Measurements from ENCODE around the gene PRKN.

The PRKN gene

DNA sequence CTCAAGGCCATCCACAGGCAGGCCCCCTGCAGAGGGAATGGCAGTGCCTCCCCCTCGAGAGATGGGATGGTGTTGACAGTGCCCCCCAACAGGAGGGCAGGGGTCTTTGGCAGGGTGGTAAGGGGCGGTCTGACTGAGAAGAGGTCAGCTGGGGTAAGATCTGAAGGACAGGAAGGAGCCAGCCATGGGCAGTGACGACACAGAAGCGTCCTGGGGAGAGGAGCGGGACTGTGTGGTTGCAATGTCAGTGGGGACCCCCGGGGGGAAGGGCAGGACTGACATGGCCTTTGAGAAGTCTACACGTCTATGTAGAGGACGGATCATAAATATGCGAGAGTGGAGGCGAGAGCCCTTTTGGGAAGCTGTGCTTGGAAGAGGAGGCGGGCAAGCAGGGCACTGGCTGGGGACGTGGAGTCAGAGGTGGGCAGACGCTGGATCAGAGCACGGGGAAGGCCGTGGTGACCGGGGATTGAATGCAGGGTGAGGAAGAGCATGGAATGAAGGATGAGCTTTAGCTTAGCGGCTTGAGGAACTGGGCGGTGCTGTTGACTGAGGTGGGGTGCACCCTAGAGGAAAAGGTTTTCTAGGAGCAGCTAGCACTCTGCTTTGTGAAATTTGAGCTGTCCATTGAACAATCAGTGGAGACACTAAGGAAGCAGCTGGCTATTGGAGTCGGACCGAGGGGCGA is 1371.3 kb downstream of the PRKN start:
- Histone ChIP-seq H3K27ac (no peak overlapping the region), H3K27me3 (no peaks in the 10 kb centered on the region), H3K4me3 (no peak overlapping the region), H3K4me1 (no peaks in the 10 kb centered on the region), H3K36me3 (no peaks in the 10 kb centered on the region), H3K9me3 (no peaks in the 10 kb centered on the region)
- TF ChIP-seq, protein P1, sequence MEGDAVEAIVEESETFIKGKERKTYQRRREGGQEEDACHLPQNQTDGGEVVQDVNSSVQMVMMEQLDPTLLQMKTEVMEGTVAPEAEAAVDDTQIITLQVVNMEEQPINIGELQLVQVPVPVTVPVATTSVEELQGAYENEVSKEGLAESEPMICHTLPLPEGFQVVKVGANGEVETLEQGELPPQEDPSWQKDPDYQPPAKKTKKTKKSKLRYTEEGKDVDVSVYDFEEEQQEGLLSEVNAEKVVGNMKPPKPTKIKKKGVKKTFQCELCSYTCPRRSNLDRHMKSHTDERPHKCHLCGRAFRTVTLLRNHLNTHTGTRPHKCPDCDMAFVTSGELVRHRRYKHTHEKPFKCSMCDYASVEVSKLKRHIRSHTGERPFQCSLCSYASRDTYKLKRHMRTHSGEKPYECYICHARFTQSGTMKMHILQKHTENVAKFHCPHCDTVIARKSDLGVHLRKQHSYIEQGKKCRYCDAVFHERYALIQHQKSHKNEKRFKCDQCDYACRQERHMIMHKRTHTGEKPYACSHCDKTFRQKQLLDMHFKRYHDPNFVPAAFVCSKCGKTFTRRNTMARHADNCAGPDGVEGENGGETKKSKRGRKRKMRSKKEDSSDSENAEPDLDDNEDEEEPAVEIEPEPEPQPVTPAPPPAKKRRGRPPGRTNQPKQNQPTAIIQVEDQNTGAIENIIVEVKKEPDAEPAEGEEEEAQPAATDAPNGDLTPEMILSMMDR (IDR thresholded peaks at IDR 0.05) = no peak
- intact Hi-C loops (cut with DNase I; ENCODE audit: low total_unique reads) = no loop called here
- no peak for DNase-seq

DNA sequence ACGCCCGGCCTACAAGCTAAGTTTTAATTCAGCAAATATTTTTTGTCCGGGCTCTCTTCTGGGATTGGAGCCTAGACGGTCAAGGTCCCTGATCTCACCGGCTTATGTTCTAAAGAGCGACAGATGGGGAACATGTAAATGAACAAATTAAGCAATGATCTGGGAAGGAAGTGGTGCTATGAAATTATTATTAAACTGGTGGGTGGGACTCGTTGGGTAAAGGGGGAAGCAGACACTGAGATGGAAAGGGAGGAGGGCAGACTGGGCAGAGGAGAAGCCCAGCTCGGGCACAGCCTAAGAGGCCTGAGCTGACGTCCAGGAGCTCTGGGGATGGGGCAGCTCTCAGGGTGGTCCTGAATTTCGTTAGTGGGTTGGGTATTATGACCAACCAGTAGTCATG is 1371.9 kb downstream of the PRKN start:
- Histone ChIP-seq H3K36me3 (no peaks in the 10 kb centered on the region), H3K4me3 (no peak overlapping the region), H3K27me3 (no peaks in the 10 kb centered on the region), H3K27ac (no peak overlapping the region), H3K9me3 (no peaks in the 10 kb centered on the region), H3K4me1 (no peaks in the 10 kb centered on the region)
- intact Hi-C loops (cut with DNase I; ENCODE audit: low total_unique reads) = no loop called here
- TF ChIP-seq, protein P1 (IDR thresholded peaks at IDR 0.05) = no peak
- DNase-seq = no peak

DNA sequence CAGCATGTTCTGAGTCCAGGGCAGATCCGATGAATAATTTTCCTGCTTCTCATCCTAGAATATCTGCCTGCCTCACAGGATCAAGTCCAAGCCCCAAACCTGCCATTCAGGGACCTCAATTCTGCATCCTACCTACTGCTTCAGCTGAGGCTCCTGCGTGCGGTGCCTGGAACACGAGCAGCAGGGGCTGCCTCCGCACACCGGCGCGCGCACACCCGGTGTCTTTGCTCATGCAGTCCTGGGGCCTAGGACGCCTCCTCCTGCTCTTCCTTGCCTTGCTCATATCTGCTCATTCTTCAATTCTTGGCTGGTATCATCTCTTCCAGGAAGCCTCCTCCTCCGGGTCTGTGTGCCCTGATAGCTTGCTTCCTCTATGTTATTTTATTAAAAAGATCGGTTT is 1372.6 kb downstream of the PRKN start:
- Histone ChIP-seq H3K27ac (no peak overlapping the region), H3K9me3 (no peaks in the 10 kb centered on the region), H3K36me3 (no peaks in the 10 kb centered on the region), H3K4me1 (no peaks in the 10 kb centered on the region), H3K27me3 (no peaks in the 10 kb centered on the region), H3K4me3 (no peak overlapping the region)
- TF ChIP-seq, protein P1 (IDR thresholded peaks at IDR 0.05) = no peak
- DNase-seq = no peak
- intact Hi-C loops (cut with DNase I; ENCODE audit: low total_unique reads) = no loop called here

DNA sequence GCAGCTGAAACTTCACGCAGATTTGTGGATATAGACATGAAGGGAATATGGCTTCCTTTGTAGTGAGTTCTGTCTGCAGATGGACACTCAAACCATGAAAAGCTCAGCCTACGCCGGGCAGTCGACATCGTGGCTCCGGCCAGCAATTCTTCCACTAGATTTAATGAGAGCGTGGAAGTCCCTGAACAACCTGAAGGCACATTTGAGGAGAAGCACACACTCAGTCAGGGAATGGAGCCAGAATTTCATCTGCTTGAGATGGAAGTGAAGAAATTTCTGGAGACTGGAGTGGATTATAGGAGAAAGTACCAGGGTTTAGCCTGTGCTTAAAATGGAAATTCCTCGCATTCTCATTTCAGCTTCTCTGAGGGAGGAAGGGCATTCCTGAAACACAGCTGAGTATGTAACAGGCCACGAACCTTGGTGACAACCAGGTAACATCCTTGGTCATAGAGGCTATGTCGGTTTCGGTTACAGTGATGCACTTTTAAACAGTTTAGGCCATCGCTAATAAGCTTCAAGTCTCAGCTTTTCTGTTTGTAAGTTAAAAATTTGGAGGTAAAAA is 1373.2 kb downstream of the PRKN start:
- intact Hi-C loops (cut with DNase I; ENCODE audit: low total_unique reads) = no loop called here
- Histone ChIP-seq H3K4me1 (no peaks in the 10 kb centered on the region), H3K27ac (no peak overlapping the region), H3K9me3 (no peaks in the 10 kb centered on the region), H3K27me3 (no peaks in the 10 kb centered on the region), H3K36me3 (no peaks in the 10 kb centered on the region), H3K4me3 (no peak overlapping the region)
- TF ChIP-seq, protein P1 (IDR thresholded peaks at IDR 0.05) = no peak
- no peak for DNase-seq

DNA sequence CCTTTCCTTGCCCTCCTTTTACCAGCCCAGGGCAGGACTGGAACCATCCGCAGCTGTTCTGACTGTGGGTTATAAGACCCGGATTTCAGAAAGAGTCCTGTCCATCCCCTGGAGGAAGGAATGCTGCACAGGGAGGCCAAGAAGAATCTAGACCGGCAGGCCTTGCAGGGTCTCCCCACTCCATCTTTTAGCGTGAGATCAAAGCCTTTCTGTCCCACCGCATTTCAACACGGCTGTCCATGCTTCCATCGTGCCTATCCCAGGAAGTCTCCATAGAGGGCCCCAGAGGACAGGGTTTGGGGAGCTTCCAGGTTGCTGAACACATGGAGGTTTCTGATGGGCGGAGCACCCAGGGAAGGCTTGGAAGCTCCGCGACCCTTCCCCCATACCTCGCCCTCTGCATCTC is 1374.4 kb downstream of the PRKN start:
- no peak overlapping the region for H3K4me3 ChIP-seq
- no peaks in the 10 kb centered on the region for H3K4me1 ChIP-seq
- no peak for DNase-seq
- no peaks in the 10 kb centered on the region for H3K9me3 ChIP-seq
- intact Hi-C loops (cut with DNase I; ENCODE audit: low total_unique reads) = no loop called here
- H3K27ac ChIP-seq = no peak overlapping the region
- TF ChIP-seq, protein P1 (IDR thresholded peaks at IDR 0.05) = no peak
- no peaks in the 10 kb centered on the region for H3K27me3 ChIP-seq
- no peaks in the 10 kb centered on the region for H3K36me3 ChIP-seq

All from tibial artery (tissue), 4 donors.